AG04450 (cell line): ENCODE results near the gene RNASEH2B. TPM values are rescaled to one million over a fixed set of nuclear protein-coding genes. Genes with fewer than 3 reads are reported as not detected.

ENCODE experiments used
- CTCF ChIA-PET: fragments of 300-600, 350-600 bp; formaldehyde crosslinking; extraction: SDS; loops from one replicate; lab custom pipeline; 2022; ENCODE audit warnings: antibody characterized with exemption, inconsistent platforms; lab: Charles Lee
- POLR2A ChIA-PET: fragments of 350-600 bp; formaldehyde crosslinking; extraction: SDS; loops from one replicate; lab custom pipeline; 2021; ENCODE audit warnings: antibody characterized with exemption, inconsistent platforms; lab: Yijun Ruan, JAX
- DNase-seq: peaks from one replicate; pipeline ENCODE4 v3.0.0-alpha.2; 2011; ENCODE audit warnings: low read depth, low spot score
- H3K27ac ChIP-seq: one replicate; pipeline ENCODE4 v1.5.1; 2012; ENCODE audit warnings: low read depth, low read length, control low read depth
- H3K27me3 ChIP-seq: one replicate; pipeline ENCODE4 v1.6.0; 2012; ENCODE audit warnings: low read length; ENCODE audit not compliant: control insufficient read depth, insufficient read depth
- H3K4me3 ChIP-seq: 2 replicates; pipeline ENCODE4 v1.5.1; 2011; ENCODE audit warnings: mild to moderate bottlenecking, low read depth, low read length, control low read depth
- H3K9me3 ChIP-seq: 2 replicates; pipeline ENCODE4 v1.5.1; 2012; ENCODE audit warnings: low read length; ENCODE audit not compliant: control insufficient read depth, insufficient read depth
- polyA plus RNA-seq: library from polyadenylated mRNA; depleted of rRNA; stranded (reverse); fragments of >200 nt; gene quantifications from 2 replicates; pipeline ENCODE4 v1.2.3, GENCODE V29; 2011
- TF ChIP-seq, protein P1 (sequence below): IDR thresholded peaks from 2 replicates; pipeline ENCODE4 v1.5.1; 2011; ENCODE audit warnings: low read depth, low read length, control low read depth, inconsistent platforms

Gene RNASEH2B
- polyA plus RNA-seq, 1 experiment = 31.9 TPM

DNA sequence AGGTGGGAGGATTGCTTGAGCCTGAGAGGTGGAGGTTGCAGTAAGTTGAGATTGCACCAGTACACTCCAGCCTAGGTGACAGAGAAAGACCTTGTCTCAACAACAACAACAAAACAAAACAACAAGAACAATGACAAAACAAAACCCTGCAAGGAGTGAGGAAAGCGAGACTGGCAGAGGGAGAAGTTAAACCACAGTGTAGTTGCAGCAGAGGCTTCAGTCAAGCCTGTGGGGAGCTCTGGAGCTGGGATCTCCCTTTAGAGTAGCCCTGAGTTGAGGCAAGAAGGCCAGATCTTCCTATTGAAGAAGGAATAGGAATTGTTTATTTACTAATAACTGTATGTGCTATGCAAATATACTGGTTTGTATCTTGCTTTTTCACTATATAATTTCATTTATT lies 25.3 kb upstream of the RNASEH2B start:
- Histone ChIP-seq H3K4me3 (no peak overlapping the region), H3K27me3 (no peaks in the 10 kb centered on the region), H3K9me3 (no peaks in the 10 kb centered on the region), H3K27ac (no peak overlapping the region)
- ChIA-PET POLR2A (no interaction called here), CTCF (no interaction called here)
- no peak for DNase-seq
- TF ChIP-seq, protein P1, sequence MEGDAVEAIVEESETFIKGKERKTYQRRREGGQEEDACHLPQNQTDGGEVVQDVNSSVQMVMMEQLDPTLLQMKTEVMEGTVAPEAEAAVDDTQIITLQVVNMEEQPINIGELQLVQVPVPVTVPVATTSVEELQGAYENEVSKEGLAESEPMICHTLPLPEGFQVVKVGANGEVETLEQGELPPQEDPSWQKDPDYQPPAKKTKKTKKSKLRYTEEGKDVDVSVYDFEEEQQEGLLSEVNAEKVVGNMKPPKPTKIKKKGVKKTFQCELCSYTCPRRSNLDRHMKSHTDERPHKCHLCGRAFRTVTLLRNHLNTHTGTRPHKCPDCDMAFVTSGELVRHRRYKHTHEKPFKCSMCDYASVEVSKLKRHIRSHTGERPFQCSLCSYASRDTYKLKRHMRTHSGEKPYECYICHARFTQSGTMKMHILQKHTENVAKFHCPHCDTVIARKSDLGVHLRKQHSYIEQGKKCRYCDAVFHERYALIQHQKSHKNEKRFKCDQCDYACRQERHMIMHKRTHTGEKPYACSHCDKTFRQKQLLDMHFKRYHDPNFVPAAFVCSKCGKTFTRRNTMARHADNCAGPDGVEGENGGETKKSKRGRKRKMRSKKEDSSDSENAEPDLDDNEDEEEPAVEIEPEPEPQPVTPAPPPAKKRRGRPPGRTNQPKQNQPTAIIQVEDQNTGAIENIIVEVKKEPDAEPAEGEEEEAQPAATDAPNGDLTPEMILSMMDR = no peak

- TF ChIP-seq, protein P1 = no peak
- no peaks in the 10 kb centered on the region for H3K9me3 ChIP-seq
- H3K27ac ChIP-seq = no peak overlapping the region
- ChIA-PET POLR2A (no interaction called here), CTCF (no interaction called here)
- no peaks in the 10 kb centered on the region for H3K27me3 ChIP-seq
- no peak overlapping the region for H3K4me3 ChIP-seq
- DNase-seq = no peak
Measured at GRCh38 chr13:50887151-50887550, 22.4 kb upstream of the RNASEH2B start.

DNA sequence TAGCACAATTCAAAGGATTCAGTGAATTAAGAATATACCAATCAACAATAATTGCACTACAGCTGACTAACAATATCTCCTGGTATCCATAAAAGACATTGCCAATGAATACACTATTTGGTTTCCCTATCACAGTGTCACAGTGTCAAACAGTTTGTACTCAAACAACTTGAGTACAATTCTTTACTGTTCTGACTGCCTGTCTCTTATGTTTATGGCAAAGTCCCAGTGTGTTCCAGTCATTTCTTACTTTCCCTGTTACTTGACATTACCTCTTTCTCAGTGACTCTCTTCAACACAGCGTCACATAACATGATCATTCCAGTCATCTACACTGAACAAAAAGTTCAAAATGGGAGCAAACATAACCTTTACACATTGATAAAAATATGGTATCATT lies 21.2 kb upstream of the RNASEH2B start:
- CTCF ChIA-PET = no interaction called here
- no peak for DNase-seq
- no peaks in the 10 kb centered on the region for H3K9me3 ChIP-seq
- H3K4me3 ChIP-seq = no peak overlapping the region
- H3K27me3 ChIP-seq = no peaks in the 10 kb centered on the region
- POLR2A ChIA-PET = no interaction called here
- no peak overlapping the region for H3K27ac ChIP-seq
- TF ChIP-seq, protein P1 = no peak

GRCh38 chr13:50889317-50889716 lies 20.3 kb upstream of the RNASEH2B start:
- CTCF ChIA-PET = no interaction called here
- no peak for DNase-seq

DNA sequence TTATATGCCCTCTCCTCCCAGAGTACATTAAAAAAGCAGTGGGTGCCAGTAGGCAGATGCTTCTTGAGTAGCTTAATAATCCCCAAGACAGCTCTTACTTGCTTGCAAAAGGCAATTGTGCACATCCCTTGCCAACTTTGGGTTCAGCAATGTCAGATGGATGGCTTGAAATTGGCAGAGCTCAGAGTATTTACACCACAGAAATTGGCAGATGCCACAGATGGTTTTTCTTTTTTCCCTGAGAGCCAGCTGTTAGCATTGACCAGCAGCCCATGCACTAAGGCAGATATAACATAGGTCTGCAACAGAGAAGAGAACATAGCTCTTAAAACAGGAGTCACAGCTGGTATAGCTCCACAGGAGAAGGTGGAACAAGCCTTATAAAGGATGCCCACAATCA lies 18.4 kb upstream of the RNASEH2B start:
- Histone ChIP-seq H3K27me3 (no peaks in the 10 kb centered on the region), H3K4me3 (no peak overlapping the region), H3K27ac (no peak overlapping the region), H3K9me3 (no peaks in the 10 kb centered on the region)
- no peak for DNase-seq
- CTCF ChIA-PET = interaction anchor here (0.9 kb wide), 1 partner anchor 178 kb away, joined by 4 read pairs; no protein-coding TSS in a partner anchor
- POLR2A ChIA-PET = no interaction called here
- TF ChIP-seq, protein P1 = no peak

More at GRCh38 chr13:50889317-50889716, 20.3 kb upstream of the RNASEH2B start:
- POLR2A ChIA-PET = no interaction called here
- H3K27ac ChIP-seq = no peak overlapping the region
- H3K9me3 ChIP-seq = no peaks in the 10 kb centered on the region
- H3K27me3 ChIP-seq = no peaks in the 10 kb centered on the region
- TF ChIP-seq, protein P1 = no peak
- no peak overlapping the region for H3K4me3 ChIP-seq
